Upper lobe of left lung (tissue), 6 donors: Measurements from ENCODE around the gene ITPKB. TPM values are rescaled to one million over a fixed set of nuclear protein-coding genes. Genes with fewer than 3 reads are reported as not detected.

Experiments
- ATAC-seq, 2 donors: fragments of 200-7000 bp; cut with Tn5 transposase; one replicate each; pipeline ENCODE4 v1.9.1; 2022; ENCODE audit warnings: mild to moderate bottlenecking in 2 of 2, moderate library complexity in 2 of 2; ENCODE audit not compliant: low FRiP score in 2 of 2
- DNase-seq, 2 donors: peaks; one replicate each; pipeline ENCODE4 v3.0.0-alpha.2; 2019 to 2020
- H3K27ac ChIP-seq, 4 donors: fragments of 200-600 bp; sonication (generic); one replicate each; pipeline ENCODE4 v1.5.1; 2016 to 2019
- H3K27me3 ChIP-seq, 4 donors: fragments of 200-600 bp; sonication (generic); one replicate each; pipeline ENCODE4 v1.5.1; 2017 to 2019
- H3K36me3 ChIP-seq, 4 donors: fragments of 200-600 bp; sonication (generic); one replicate each; pipeline ENCODE4 v1.5.1; 2016 to 2019
- H3K4me1 ChIP-seq, 4 donors: fragments of 200-600 bp; sonication (generic); one replicate each; pipeline ENCODE4 v1.5.1; 2018 to 2019
- H3K4me3 ChIP-seq, 4 donors: fragments of 200-600 bp; sonication (generic); one replicate each; pipeline ENCODE4 v1.5.1; 2017 to 2019; ENCODE audit warnings: mild to moderate bottlenecking in 2 of 4, moderate library complexity in 1 of 4
- H3K9me3 ChIP-seq, 4 donors: fragments of 200-600 bp; sonication (generic); one replicate each; pipeline ENCODE4 v1.5.1; 2018 to 2019
- EP300 ChIP-seq, 4 donors: sonication (generic); formaldehyde crosslinking; IDR thresholded peaks; one replicate each; pipeline ENCODE4 v1.5.1; 2017; ENCODE audit warnings: antibody characterized with exemption in 4 of 4, control low read depth in 2 of 4
- POLR2A ChIP-seq, 4 donors: fragments of 450-650 bp; IDR thresholded peaks; one replicate each; pipeline ENCODE4 v1.5.1; 2016 to 2017; ENCODE audit warnings: antibody characterized with exemption in 4 of 4, mild to moderate bottlenecking in 2 of 4
- POLR2AphosphoS5 ChIP-seq, 2 donors: sonication (generic); formaldehyde crosslinking; IDR thresholded peaks; one replicate each; pipeline ENCODE4 v1.5.1; 2017; ENCODE audit warnings: antibody characterized with exemption in 2 of 2
- WGBS, 2 donors: methylation state at CpG; one replicate each; pipeline ENCODE4 v1.1.5; 2017 to 2018; 5-methylcytosine and 5-hydroxymethylcytosine counted together
- total RNA-seq, 6 donors: library from RNA; depleted of rRNA in 4 of 6; stranded (reverse); fragments of >200 nt in 4 of 6; gene quantifications; one replicate each; pipeline versions ENCODE4 v1.1.0 to v1.2.1, GENCODE V29; 2016 to 2021
- TF ChIP-seq, protein P1 (sequence below), 6 experiments: fragments of 450-650 bp in 4 of 6; fragments of 200-600 bp in 2 of 6; sonication (generic) in 2 of 6; IDR thresholded peaks; one replicate each; pipeline ENCODE4 v1.5.1; 2016 to 2019; ENCODE audit warnings: antibody characterized with exemption in 6 of 6
- donor health status: DM: no; HTN: no; CAD: no; lungs with moderate emphysema.
- donor health status: DM: no; HTN: yes; CAD: no; lungs with severe emphysema.

The ITPKB gene
- total RNA-seq, 6 donors from 2014 or later = 19.8 to 62.9 (median 45.8) TPM

DNA sequence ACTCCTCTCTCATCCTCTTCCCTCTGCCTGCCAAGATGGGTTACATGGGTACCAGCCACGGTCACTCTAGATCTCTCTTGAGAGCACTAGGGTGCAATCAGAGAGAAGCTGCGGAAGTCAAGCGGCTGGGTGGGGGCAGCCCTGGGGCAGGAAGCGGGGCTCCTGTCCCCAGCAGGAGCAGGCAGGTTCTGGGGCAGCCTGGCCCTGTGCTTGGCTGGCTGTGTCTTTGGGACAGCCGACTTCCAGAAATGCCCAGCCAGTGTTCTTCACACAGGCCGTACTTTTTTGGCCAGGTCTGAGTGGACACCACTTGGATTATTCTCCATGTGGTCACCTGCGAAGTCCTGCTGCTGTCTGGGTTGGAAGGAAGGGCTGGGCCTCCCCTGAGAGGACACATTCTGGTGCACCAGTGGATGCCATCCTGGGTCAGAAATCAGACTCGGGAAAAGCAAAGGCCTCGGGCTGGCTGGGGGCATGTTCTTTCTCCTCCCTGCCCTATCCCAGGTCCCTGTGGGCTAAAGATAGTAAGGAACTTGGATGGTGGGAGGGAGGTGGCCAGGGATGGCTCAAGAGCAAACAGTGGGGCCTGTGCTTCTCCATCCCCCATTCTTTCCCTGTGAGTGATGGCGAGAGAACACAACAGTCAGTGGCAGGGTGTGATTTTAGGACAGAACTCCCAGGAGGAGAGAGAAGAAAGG is 93.7 kb downstream of the ITPKB start:
- no peak for ATAC-seq
- no peak overlapping the region for H3K4me3 ChIP-seq
- H3K27ac ChIP-seq = peak overlapping the region in 1 of 4 donors; percentile 41
- 80 to 84% methylated on average over 4 to 10 of the region's 10 CpGs for WGBS, 2 donors
- peaks cover 8 to 72% (median 43%) of the 10 kb centered on the region in 4 donors for H3K36me3 ChIP-seq
- no peak for DNase-seq
- no peaks in the 10 kb centered on the region for H3K27me3 ChIP-seq
- H3K4me1 ChIP-seq = peaks cover 20 to 32% (median 22%) of the 10 kb centered on the region in 4 donors
- H3K9me3 ChIP-seq = no peaks in the 10 kb centered on the region
- TF ChIP-seq EP300 (IDR thresholded peaks at IDR 0.05) (no peak), POLR2AphosphoS5 (IDR thresholded peaks at IDR 0.05) (no peak), POLR2A (IDR thresholded peaks at IDR 0.05) (no peak)
- TF ChIP-seq, protein P1, sequence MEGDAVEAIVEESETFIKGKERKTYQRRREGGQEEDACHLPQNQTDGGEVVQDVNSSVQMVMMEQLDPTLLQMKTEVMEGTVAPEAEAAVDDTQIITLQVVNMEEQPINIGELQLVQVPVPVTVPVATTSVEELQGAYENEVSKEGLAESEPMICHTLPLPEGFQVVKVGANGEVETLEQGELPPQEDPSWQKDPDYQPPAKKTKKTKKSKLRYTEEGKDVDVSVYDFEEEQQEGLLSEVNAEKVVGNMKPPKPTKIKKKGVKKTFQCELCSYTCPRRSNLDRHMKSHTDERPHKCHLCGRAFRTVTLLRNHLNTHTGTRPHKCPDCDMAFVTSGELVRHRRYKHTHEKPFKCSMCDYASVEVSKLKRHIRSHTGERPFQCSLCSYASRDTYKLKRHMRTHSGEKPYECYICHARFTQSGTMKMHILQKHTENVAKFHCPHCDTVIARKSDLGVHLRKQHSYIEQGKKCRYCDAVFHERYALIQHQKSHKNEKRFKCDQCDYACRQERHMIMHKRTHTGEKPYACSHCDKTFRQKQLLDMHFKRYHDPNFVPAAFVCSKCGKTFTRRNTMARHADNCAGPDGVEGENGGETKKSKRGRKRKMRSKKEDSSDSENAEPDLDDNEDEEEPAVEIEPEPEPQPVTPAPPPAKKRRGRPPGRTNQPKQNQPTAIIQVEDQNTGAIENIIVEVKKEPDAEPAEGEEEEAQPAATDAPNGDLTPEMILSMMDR (IDR thresholded peaks at IDR 0.05) = no peak

DNA sequence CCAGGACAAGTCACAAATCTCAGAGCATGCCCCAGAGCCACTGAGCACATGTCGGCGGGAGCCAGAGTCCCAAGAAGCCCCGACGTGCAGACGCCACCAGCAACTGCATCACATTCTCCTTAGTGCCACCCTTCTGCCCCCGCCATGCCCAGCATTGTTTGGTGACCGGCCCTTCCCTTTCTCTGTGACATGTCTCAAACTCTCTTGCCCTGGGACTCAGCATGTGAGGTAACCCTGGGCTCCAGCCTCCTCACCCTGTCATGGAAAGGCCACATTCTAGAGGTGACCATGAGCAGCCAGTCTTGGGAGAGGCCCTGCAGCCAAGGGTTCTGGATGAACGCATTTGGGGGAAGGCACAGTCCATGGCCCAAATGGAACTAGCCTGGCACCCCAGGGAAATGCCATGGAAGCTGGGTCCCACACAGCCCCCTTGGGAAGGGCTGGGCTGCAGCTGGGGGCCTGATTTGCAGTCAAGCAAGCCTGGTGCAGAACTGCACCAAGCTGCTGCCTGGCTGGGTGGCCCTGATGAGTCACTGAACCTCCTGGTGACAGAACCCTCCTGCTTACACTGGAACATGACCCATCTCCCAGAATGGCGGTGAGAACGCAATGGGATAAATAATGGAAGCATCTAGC is 94.4 kb downstream of the ITPKB start:
- H3K27me3 ChIP-seq = no peaks in the 10 kb centered on the region
- no peaks in the 10 kb centered on the region for H3K9me3 ChIP-seq
- H3K36me3 ChIP-seq = peaks cover 8 to 80% (median 51%) of the 10 kb centered on the region in 4 donors
- TF ChIP-seq, protein P1 (IDR thresholded peaks at IDR 0.05) = no peak
- TF ChIP-seq POLR2A (IDR thresholded peaks at IDR 0.05) (no peak), EP300 (IDR thresholded peaks at IDR 0.05) (no peak), POLR2AphosphoS5 (IDR thresholded peaks at IDR 0.05) (no peak)
- H3K4me1 ChIP-seq = peaks cover 15 to 25% (median 18%) of the 10 kb centered on the region in 4 donors
- no peak overlapping the region for H3K4me3 ChIP-seq
- 93 to 100% methylated on average over 1 to 10 of the region's 10 CpGs for WGBS, 2 donors
- ATAC-seq (no peak), DNase-seq (no peak)
- peak overlapping the region in 1 of 4 donors; percentile 41 for H3K27ac ChIP-seq

DNA sequence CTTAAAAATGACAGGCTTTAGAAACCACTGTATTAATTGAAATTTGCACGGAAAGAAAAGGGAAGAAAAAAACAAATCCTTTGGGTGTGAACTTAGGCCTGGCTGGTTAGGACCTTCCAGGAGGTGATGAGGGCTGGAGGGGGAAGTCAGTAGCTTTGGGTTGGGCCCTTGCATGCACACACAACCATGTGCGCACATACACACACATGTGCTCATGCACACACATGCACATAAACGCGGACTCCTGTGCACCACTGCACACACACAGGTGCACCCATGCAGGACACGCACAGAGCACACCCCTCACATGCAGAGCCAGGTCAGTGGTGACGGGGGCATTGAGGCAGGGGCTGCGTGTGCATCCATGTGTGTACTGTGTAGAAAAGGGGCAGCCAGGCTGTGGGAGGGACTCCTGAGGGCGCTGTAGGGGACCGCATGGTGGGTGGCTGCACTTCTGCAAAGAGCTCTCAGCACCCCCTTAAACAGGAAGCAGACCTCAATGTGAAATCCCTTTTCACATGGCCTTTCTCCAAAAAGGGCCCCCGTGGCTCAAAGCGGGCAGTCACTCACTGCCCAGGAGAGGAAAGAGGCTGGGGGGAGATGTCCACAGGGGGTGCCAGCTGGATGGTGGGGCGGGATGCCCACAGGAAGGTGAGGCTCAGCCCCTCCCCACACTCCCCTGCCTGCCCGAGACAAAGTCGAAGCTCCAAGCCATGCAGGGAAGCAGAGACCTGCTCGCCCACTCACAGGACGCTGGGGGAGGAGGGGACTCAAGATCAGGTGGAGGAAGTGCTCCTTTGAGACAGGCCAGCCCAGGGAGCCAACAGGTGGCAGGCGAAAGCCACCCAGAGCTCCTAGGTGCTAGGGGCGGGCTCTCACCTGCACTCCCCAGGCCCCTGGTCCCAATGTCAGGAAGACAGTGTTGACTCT is 95.2 kb downstream of the ITPKB start:
- no peaks in the 10 kb centered on the region for H3K9me3 ChIP-seq
- TF ChIP-seq, protein P1 (IDR thresholded peaks at IDR 0.05) = no peak
- TF ChIP-seq EP300 (IDR thresholded peaks at IDR 0.05) = no peak
- TF ChIP-seq POLR2A (IDR thresholded peaks at IDR 0.05) = no peak
- no peak for TF ChIP-seq POLR2AphosphoS5 (IDR thresholded peaks at IDR 0.05)
- ATAC-seq (peak in 1 of 2 donors; percentile 40), DNase-seq (no peak)
- H3K36me3 ChIP-seq = peaks cover 8 to 88% (median 58%) of the 10 kb centered on the region in 4 donors
- no peak overlapping the region for H3K4me3 ChIP-seq
- H3K27me3 ChIP-seq = no peaks in the 10 kb centered on the region
- peaks cover 15 to 25% (median 18%) of the 10 kb centered on the region in 4 donors for H3K4me1 ChIP-seq
- WGBS, 2 donors = 55 to 81% methylated on average over 7 to 16 of the region's 18 CpGs
- H3K27ac ChIP-seq = peak overlapping the region in 3 of 4 donors; percentile 22 to 57 (median 52)

DNA sequence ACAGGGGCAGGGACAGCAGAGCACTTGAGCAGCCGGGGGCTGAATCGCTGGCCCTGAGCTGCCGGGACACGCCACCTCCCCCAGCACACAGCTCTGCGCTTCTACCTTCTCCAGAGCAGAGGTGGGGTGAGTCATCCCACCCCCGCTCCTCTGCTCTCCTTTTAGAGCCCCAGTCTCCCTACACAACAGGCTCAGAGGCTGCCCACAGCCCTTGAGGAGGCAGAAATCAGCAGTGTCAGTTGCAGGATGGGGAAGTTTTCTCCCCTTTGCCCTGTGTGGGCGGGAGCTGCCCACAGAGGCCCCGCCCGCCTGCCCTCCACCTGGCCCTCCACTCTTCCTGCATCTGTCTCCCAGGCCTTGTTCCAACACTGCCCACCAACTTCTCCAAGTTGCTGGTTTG is 95.9 kb downstream of the ITPKB start:
- H3K27ac ChIP-seq = peak overlapping the region in 3 of 4 donors; percentile 22 to 57 (median 52)
- H3K9me3 ChIP-seq = no peaks in the 10 kb centered on the region
- DNase-seq (peak; percentile 68 to 73), ATAC-seq (peak; percentile 58 to 72)
- no peaks in the 10 kb centered on the region for H3K27me3 ChIP-seq
- WGBS, 2 donors = 52 to 77% methylated on average over 9 of the region's 9 CpGs
- H3K4me3 ChIP-seq = no peak overlapping the region
- H3K4me1 ChIP-seq = peaks cover 15 to 25% (median 18%) of the 10 kb centered on the region in 4 donors
- TF ChIP-seq POLR2A (IDR thresholded peaks at IDR 0.05) = no peak
- TF ChIP-seq EP300 (IDR thresholded peaks at IDR 0.05) = no peak
- TF ChIP-seq, protein P1 (IDR thresholded peaks at IDR 0.05) = no peak
- no peak for TF ChIP-seq POLR2AphosphoS5 (IDR thresholded peaks at IDR 0.05)
- H3K36me3 ChIP-seq = peaks cover 10 to 89% (median 58%) of the 10 kb centered on the region in 4 donors
